Karpas-422 (cell line): ENCODE results near the gene ACOX3. TPM values are rescaled to one million over a fixed set of nuclear protein-coding genes. Genes with fewer than 3 reads are reported as not detected.
"Not testable (repeated sequence)": the region's sequence is repeated elsewhere in the genome, so short reads cannot be mapped to it uniquely, and the experiment has no call there.

Source experiments
- DNase-seq: peaks from one replicate; pipeline ENCODE4 v3.0.0-alpha.2; 2015
- H2AFZ ChIP-seq: fragments of 200-600 bp; sonication (generic); 2 replicates; pipeline ENCODE4 v1.6.1; 2014; ENCODE audit warnings: antibody characterized with exemption, low read length, mixed read lengths
- H3K27ac ChIP-seq: fragments of 200-600 bp; sonication (generic); 2 replicates; pipeline ENCODE4 v1.5.1; 2014; ENCODE audit warnings: mild to moderate bottlenecking, low read length, moderate library complexity
- H3K27me3 ChIP-seq: fragments of 200-600 bp; sonication (generic); 2 replicates; pipeline ENCODE4 v1.6.1; 2014; ENCODE audit warnings: low read length, mixed read lengths
- H3K36me3 ChIP-seq: fragments of 200-600 bp; sonication (generic); 2 replicates; pipeline ENCODE4 v1.6.1; 2014; ENCODE audit warnings: low read length, mixed read lengths; ENCODE audit not compliant: insufficient read depth
- H3K4me1 ChIP-seq: fragments of 200-600 bp; sonication (generic); 2 replicates; pipeline ENCODE4 v1.6.1; 2014; ENCODE audit warnings: mild to moderate bottlenecking, low read length, mixed read lengths
- H3K4me2 ChIP-seq: fragments of 200-600 bp; sonication (generic); 2 replicates; pipeline ENCODE4 v1.6.1; 2014; ENCODE audit warnings: low read length, low read depth, mild to moderate bottlenecking; ENCODE audit not compliant: poor library complexity, severe bottlenecking
- H3K4me3 ChIP-seq: fragments of 200-600 bp; sonication (generic); 2 replicates; pipeline ENCODE4 v1.5.1; 2014; ENCODE audit warnings: mild to moderate bottlenecking, antibody characterized with exemption, low read length, mixed read lengths
- H3K79me2 ChIP-seq: fragments of 200-600 bp; sonication (generic); 2 replicates; pipeline ENCODE4 v1.6.1; 2014; ENCODE audit warnings: mild to moderate bottlenecking, low read length, mixed read lengths
- H3K9ac ChIP-seq: fragments of 200-600 bp; sonication (generic); 2 replicates; pipeline ENCODE4 v1.6.0; 2014; ENCODE audit warnings: low read length
- H3K9me2 ChIP-seq: fragments of 200-600 bp; sonication (generic), shearing (Covaris generic); replicated peaks from 2 replicates; pipeline ENCODE4 v1.6.0; 2014; ENCODE audit warnings: mild to moderate bottlenecking, low read length, moderate library complexity; ENCODE audit not compliant: insufficient read depth
- H3K9me3 ChIP-seq: fragments of 300-700, 200-600 bp; sonication (generic); 2 replicates; pipeline ENCODE4 v1.6.1; 2014; ENCODE audit warnings: low read length, mixed read lengths
- H4K20me1 ChIP-seq: fragments of 200-600 bp; sonication (generic); 2 replicates; pipeline ENCODE4 v1.6.1; 2014; ENCODE audit warnings: mild to moderate bottlenecking, antibody characterized with exemption, low read length, low read depth; ENCODE audit not compliant: insufficient read depth
- total RNA-seq: library from RNA; depleted of rRNA; stranded (reverse); fragments of >200 nt; shearing (Covaris generic); gene quantifications from 2 replicates; pipeline ENCODE4 v1.2.3, GENCODE V29; 2014; ENCODE audit warnings: low replicate concordance

The ACOX3 gene
- total RNA-seq, 1 experiment from 2014 or later: 17.6 TPM

DNA sequence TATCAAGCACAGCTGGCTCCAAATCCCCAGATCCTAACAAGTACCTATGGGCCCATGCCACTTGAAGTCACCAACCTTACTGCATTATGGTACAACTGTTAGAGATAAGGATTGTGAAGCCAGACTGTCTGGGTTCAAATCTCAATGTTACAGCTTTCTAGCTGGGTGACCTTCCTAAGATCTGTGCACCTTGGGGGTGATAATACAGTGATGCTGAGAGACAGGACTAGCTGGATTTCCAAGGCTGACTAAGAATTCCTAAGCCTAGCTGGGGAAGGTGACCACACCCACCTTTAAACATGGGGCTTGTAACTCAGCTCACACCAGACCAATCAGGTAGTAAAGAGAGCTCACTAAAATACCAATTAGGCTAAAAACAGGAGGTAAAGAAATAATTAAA lies 20.4 kb downstream of the ACOX3 start:
- not testable (repeated sequence) for H3K36me3 ChIP-seq, H3K27ac ChIP-seq, H2AFZ ChIP-seq, H3K9ac ChIP-seq, H4K20me1 ChIP-seq, H3K4me2 ChIP-seq, H3K4me1 ChIP-seq, H3K27me3 ChIP-seq, H3K9me3 ChIP-seq, DNase-seq, H3K9me2 ChIP-seq, H3K4me3 ChIP-seq, H3K79me2 ChIP-seq

DNA sequence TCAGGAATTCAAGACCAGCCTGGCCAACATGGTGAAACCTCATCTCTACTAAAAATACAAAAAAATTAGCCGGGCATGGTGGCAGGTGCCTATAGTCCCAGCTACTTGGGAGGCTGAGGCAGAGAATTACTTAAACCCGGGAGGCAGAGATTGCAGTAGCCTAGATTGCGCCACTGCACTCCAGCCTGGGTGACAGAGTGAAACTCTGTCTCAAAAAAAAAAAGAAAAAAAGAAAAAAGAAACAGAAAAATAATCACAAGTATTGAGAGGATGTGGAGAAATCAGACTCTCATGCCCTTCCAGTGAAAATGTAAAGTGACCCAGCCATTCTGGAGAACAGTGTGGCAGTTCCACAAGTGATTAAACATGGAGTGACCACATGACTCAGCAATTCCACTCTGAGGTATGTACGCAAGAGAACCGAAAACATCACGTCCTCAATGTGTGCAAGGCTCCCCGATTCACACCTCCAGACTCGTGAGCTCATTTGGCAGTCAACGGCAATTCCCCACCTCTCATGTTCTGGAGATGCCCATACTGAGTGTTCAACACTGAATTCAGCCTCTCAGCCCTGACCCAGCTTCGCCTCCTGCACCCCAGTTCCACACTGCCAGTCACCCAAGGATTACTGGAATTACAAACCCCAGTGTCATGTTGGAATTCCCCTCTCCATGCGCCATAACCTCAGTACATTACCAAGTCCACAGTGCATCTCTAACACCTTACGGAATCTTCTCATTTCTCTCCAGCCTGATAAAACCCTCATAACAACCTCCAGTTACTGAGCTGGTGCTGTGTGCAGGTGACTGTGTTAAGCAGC lies 21.1 kb downstream of the ACOX3 start:
- Histone ChIP-seq H3K79me2 (no peaks in the 10 kb centered on the region), H3K4me2 (no peak overlapping the region)
- no peak for DNase-seq

DNA sequence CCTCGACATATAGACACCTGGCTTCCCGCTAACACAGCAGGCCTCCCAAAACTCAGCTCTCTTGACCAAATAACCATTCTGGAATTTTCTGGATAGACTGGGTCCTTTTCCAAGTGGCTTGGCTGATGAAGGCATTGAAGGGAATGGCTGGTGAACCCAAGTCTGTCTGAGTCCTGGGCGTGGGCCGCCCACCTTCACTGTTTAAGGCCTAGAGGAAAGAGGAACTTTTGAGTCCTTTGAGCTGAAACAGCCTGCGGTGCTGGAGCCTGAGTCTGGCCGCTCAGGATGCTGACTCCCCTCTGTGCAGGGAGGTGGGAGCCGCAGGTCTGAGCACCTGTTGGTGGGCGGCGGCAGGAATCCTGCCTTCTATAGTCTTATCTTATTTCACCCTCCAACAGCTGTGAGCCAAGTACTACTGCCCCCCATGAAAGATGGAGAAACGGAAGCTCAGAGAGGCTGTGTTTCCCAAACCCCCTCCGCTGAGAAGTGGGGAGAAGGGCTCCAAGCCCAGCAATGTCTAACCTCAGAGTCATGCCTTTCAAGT lies 23.4 kb downstream of the ACOX3 start:
- H3K4me1 ChIP-seq: no peaks in the 10 kb centered on the region
- H3K4me3 ChIP-seq: no peak overlapping the region
- no peak for DNase-seq
- H3K9me3 ChIP-seq: no peaks in the 10 kb centered on the region
- H3K27me3 ChIP-seq: no peaks in the 10 kb centered on the region
- no peak overlapping the region for H2AFZ ChIP-seq
- no peak overlapping the region for H3K4me2 ChIP-seq
- no peak overlapping the region for H3K27ac ChIP-seq
- no peaks in the 10 kb centered on the region for H3K9me2 ChIP-seq
- H3K36me3 ChIP-seq: no peaks in the 10 kb centered on the region
- no peaks in the 10 kb centered on the region for H3K79me2 ChIP-seq
- no peak overlapping the region for H3K9ac ChIP-seq
- H4K20me1 ChIP-seq: no peaks in the 10 kb centered on the region; the same call in 1 of the 2 replicates

More for the DNA sequence above, 21.1 kb downstream of the ACOX3 start:
- Histone ChIP-seq H3K4me3 (no peak overlapping the region), H3K27ac (no peak overlapping the region), H3K9ac (no peak overlapping the region), H3K36me3 (no peaks in the 10 kb centered on the region), H4K20me1 (no peaks in the 10 kb centered on the region; the same call in 1 of the 2 replicates), H2AFZ (no peak overlapping the region), H3K9me3 (no peaks in the 10 kb centered on the region), H3K4me1 (no peaks in the 10 kb centered on the region), H3K27me3 (no peaks in the 10 kb centered on the region), H3K9me2 (no peaks in the 10 kb centered on the region)

DNA sequence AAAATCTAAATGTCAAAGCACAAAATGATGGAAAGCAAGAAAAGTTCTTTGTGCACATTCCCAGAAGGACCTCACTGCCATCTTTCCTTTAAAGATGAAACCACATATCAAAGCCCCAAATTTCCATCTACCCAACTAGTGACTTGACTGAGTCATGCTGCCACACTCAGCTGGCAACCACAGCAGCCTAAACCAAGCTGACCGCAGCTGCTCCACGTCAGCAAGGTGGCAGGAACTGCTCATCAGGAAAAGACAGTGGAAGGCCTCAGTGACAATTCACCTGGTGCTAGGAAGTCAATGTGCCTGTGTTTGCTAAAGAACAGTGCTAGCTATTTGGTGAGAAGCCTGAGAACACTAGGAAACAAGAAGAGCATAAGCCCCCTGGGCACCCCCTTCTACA lies 26.1 kb downstream of the ACOX3 start:
- peaks cover 4% of the 10 kb centered on the region; the same call in 1 of the 2 replicates for H4K20me1 ChIP-seq
- H3K27ac ChIP-seq: no peak overlapping the region
- H3K27me3 ChIP-seq: no peaks in the 10 kb centered on the region
- no peaks in the 10 kb centered on the region for H3K9me2 ChIP-seq
- H3K4me1 ChIP-seq: peaks cover 4% of the 10 kb centered on the region; the same call in 1 of the 2 replicates
- H3K9ac ChIP-seq: no peak overlapping the region
- no peak overlapping the region for H3K4me3 ChIP-seq
- H2AFZ ChIP-seq: no peak overlapping the region
- no peaks in the 10 kb centered on the region for H3K9me3 ChIP-seq
- H3K79me2 ChIP-seq: no peaks in the 10 kb centered on the region
- no peak for DNase-seq
- H3K36me3 ChIP-seq: no peaks in the 10 kb centered on the region
- H3K4me2 ChIP-seq: no peak overlapping the region

DNA sequence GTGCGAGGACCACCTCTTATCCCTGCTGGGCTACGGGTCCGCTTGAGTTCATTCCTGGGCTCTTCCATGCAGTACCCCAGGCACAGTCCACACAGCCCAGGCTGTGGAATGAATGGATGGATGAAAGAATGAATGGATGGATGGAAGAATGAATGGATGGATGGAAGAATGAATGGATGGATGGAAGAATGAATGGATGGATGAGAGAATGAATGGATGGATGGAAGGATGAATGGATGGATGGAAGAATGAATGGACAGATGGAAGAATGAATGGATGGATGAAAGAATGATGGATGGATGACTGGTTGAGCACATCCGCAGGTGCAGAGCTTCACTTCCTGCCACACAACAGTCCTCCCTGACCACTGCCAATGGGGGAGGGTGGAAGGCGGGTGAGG lies 28.2 kb downstream of the ACOX3 start:
- H3K9me3 ChIP-seq: no peaks in the 10 kb centered on the region
- no peaks in the 10 kb centered on the region for H3K27me3 ChIP-seq
- H3K9ac ChIP-seq: no peak overlapping the region
- peaks cover 4% of the 10 kb centered on the region; the same call in 1 of the 2 replicates for H4K20me1 ChIP-seq
- peaks cover 4% of the 10 kb centered on the region; the same call in 1 of the 2 replicates for H3K4me1 ChIP-seq
- no peaks in the 10 kb centered on the region for H3K79me2 ChIP-seq
- no peak overlapping the region for H3K4me3 ChIP-seq
- H3K36me3 ChIP-seq: no peaks in the 10 kb centered on the region
- no peak overlapping the region for H3K4me2 ChIP-seq
- no peak overlapping the region for H2AFZ ChIP-seq
- H3K27ac ChIP-seq: no peak overlapping the region
- no peak for DNase-seq
- no peaks in the 10 kb centered on the region for H3K9me2 ChIP-seq

DNA sequence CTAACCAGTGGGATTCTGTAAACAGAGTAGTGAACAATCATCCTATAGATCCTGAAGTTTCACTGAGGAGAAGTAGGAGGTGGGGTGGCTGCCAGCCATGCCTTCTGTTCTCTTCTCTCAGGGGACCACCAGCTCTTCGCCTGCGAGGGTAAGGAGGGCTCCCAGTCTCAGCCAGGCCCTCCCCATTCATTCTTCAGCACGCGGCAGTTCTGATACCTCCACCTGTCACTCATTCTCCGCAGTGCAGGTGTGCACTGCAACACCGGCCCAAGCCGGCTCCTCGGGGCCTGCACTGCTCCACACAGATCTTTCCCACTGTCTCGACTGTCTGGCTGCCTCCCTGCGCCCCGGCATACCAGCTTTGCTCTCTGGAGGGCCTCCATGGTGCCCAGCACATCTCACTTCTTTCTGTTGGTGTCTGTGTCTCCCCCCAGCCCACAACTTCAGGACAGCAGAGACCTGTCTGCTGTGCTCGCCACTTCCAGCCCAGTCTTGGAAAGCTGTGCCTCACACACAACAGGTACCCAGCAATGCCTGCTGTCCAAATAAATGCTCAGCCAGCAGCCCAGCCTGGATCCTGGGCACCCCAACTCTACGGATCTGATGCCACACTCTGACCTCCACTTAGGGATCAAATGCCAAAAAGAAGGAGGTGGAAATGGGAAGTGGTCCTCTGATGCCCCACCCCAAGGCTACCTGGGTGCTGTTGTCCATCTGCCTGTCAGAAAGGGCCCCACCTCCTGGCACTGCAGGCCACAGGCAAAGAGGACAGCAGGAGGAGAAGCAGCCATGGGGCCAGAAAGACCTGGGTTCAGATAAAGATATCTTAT lies 29.0 kb downstream of the ACOX3 start:
- no peak overlapping the region for H3K27ac ChIP-seq
- H3K27me3 ChIP-seq: no peaks in the 10 kb centered on the region
- no peaks in the 10 kb centered on the region for H3K9me2 ChIP-seq
- H2AFZ ChIP-seq: no peak overlapping the region
- DNase-seq: no peak
- no peak overlapping the region for H3K9ac ChIP-seq
- 0 out of 2 replicates have a peak, but pooled peaks cover 4% of the 10 kb centered on the region for H4K20me1 ChIP-seq
- no peak overlapping the region for H3K4me3 ChIP-seq
- H3K4me2 ChIP-seq: no peak overlapping the region
- H3K36me3 ChIP-seq: no peaks in the 10 kb centered on the region
- H3K4me1 ChIP-seq: peaks cover 4% of the 10 kb centered on the region; the same call in 1 of the 2 replicates
- H3K79me2 ChIP-seq: no peaks in the 10 kb centered on the region
- no peaks in the 10 kb centered on the region for H3K9me3 ChIP-seq

DNA sequence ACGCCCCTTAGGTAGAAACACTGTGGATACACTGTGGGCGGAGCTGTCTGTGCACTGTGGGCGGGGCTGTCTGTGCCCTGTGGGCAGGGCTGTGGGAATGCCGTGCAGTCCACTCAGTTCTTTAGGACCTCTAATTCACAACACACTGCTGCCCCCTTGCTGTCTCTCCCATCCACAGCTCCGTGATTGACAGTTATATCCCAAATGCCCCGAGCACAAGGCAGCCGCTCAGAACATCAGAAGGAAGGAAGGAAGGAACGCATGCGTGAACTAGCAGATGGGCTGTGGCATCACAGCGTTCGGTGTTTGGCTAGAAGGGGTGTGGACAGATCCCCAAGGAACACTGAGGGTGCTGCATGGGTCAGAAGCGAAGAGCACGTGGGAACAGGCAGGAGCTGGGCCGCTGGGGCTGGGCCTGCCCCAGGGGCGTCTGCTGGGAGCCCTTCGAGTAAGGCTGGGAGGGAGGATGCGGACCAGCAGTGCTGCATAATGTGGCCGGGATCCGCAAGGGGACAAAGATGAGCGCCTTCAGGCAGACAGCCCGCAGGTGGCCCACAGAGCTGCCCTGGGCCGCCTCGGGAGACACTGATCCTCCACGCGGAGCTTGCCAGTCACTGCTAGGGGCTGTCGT lies 29.8 kb downstream of the ACOX3 start:
- Histone ChIP-seq H2AFZ (no peak overlapping the region), H3K4me1 (peaks cover 4% of the 10 kb centered on the region; the same call in 1 of the 2 replicates), H3K9me3 (no peaks in the 10 kb centered on the region), H3K27ac (no peak overlapping the region), H3K9me2 (no peaks in the 10 kb centered on the region), H3K4me3 (no peak overlapping the region), H4K20me1 (0 out of 2 replicates have a peak, but pooled peaks cover 4% of the 10 kb centered on the region), H3K9ac (no peak overlapping the region), H3K4me2 (no peak overlapping the region), H3K27me3 (no peaks in the 10 kb centered on the region), H3K79me2 (no peaks in the 10 kb centered on the region), H3K36me3 (no peaks in the 10 kb centered on the region)
- DNase-seq: no peak
